ENCODE results near the gene SEC14L1. TPM values are rescaled to one million over a fixed set of nuclear protein-coding genes. Genes with fewer than 3 reads are reported as not detected.

SEC14L1 gene
- total RNA-seq, 1 experiment from 2014 or later, result 58.6 TPM

- H3K79me2 ChIP-seq (ENCODE audit: insufficient read depth, low read length), result no peaks in the 10 kb centered on the region
These were observed 4.4 kb upstream of the SEC14L1 start for GRCh38 chr17:77136420-77136767.

More at GRCh38 chr17:77136420-77136767, 4.4 kb upstream of the SEC14L1 start:
- no peak overlapping the region for H4K5ac ChIP-seq (ENCODE audit: insufficient read length, low read depth, low read length)
- no peak overlapping the region for H3K4me2 ChIP-seq (ENCODE audit: insufficient read depth, insufficient read length, low read length)
- no peak overlapping the region for H4K8ac ChIP-seq (replicated peaks; ENCODE audit: insufficient read length, low read depth, low read length)
- no peak overlapping the region for H3K23ac ChIP-seq (ENCODE audit: insufficient read length, low read depth, low read length)
- no peak overlapping the region for H2BK12ac ChIP-seq (ENCODE audit: insufficient read length, low read depth, low read length)
- H2BK5ac ChIP-seq (ENCODE audit: insufficient read length, low read length), result no peak overlapping the region
- no peak overlapping the region for H3K9ac ChIP-seq (ENCODE audit: extremely low read depth, insufficient read length, low read length)
- peaks cover 2% of the 10 kb centered on the region for H3K23me2 ChIP-seq (ENCODE audit: insufficient read length, low read depth, low read length, poor library complexity, severe bottlenecking)
- no peak overlapping the region for H3T11ph ChIP-seq (ENCODE audit: low read length)
- Mint-ChIP-seq H3K36me3 (ENCODE audit: insufficient read depth in 1 of 3, low read depth in 3 of 3) (peaks cover 7 to 23% (median 15%) of the 10 kb centered on the region in 3 experiments), H3K9me3 (peaks cover 23% of the 10 kb centered on the region in 2 experiments), H3K27me3 (ENCODE audit: low read depth) (peaks cover 5% of the 10 kb centered on the region), H3K4me3 (no peak overlapping the region), H3K27ac (no peak overlapping the region), H3K4me1 (peaks cover 5 to 6% of the 10 kb centered on the region in 2 experiments)
- no peak overlapping the region for H3K27ac ChIP-seq (ENCODE audit: insufficient read length, low read depth, low read length)
- no peak overlapping the region for H2AK5ac ChIP-seq (ENCODE audit: insufficient read length, low read length)
- no peaks in the 10 kb centered on the region for H3K27me3 ChIP-seq (ENCODE audit: insufficient read depth, low read length)
- H4K20me1 ChIP-seq (ENCODE audit: control insufficient read depth, insufficient read depth, insufficient read length), result no peaks in the 10 kb centered on the region
- no peak for DNase-seq
- no peak overlapping the region for H2BK15ac ChIP-seq (ENCODE audit: low read depth, low read length)
- no peak overlapping the region for H2AFZ ChIP-seq (ENCODE audit: low read length)
- no peak overlapping the region for H2BK120ac ChIP-seq (ENCODE audit: low read depth, low read length, poor library complexity, severe bottlenecking)
- TF ChIP-seq CTCF (conservative IDR thresholded peaks at IDR 0.05), result no peak
- H2BK20ac ChIP-seq (ENCODE audit: low read depth, low read length, poor library complexity, severe bottlenecking), result no peak overlapping the region
- H3K14ac ChIP-seq (ENCODE audit: insufficient read depth, low read length), result no peak overlapping the region
- H4K91ac ChIP-seq (ENCODE audit: insufficient read length, low read depth, low read length), result no peak overlapping the region
- H3K4ac ChIP-seq (ENCODE audit: low read depth, low read length), result no peak overlapping the region
- no CpG with 5 or more reads among the region's 8 CpGs for WGBS (ENCODE audit: extremely low coverage, insufficient read length, low lambda C conversion rate)
- H3K4me1 ChIP-seq (ENCODE audit: insufficient read depth, low read length), result no peaks in the 10 kb centered on the region; the same call in 1 of the 2 replicates
- H3K56ac ChIP-seq (ENCODE audit: insufficient read length, low read depth, low read length), result no peak overlapping the region
- no peaks in the 10 kb centered on the region for H3K9me3 ChIP-seq (ENCODE audit: control insufficient read depth, low read depth, low read length)
- H3K18ac ChIP-seq (ENCODE audit: insufficient read length, low read depth, low read length), result no peak overlapping the region
- no peaks in the 10 kb centered on the region for H3K79me1 ChIP-seq (ENCODE audit: insufficient read depth, low read depth, low read length, poor library complexity, severe bottlenecking)
